HG02943 (cell line): ENCODE measurements around the gene PELO.
"Not testable (repeated sequence)": the region's sequence is repeated elsewhere in the genome, so short reads cannot be mapped to it uniquely, and the experiment has no call there.

Experiments
- ATAC-seq: cut with Tn5 transposase; IDR thresholded peaks from one replicate; pipeline ENCODE4 v1.9.1; 2021; ENCODE audit warnings: mild to moderate bottlenecking, low read depth, moderate library complexity; ENCODE audit not compliant: unreplicated experiment

The PELO gene

DNA sequence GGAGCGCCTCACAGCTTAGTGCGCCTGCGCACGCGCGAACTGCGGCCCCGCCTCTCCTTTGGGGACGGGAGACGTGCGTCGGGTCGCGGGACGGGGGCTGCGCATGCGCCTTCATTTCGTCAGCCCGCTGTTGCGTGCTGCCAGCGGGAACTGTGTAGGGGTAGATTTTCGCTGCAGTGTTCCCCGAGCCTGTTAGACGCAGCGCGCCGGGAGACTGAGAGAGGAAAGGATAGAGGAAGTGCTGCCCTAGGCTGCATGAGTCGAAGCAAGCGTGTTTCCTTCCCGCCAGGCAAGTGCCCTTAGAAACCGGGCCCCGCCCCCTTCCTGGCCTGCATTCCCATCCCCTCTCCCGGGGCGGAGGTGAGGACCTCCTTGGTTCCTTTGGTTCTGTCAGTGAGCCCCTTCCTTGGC lies 12.3 kb downstream of the PELO start:
- peak; percentile 81 for ATAC-seq

DNA sequence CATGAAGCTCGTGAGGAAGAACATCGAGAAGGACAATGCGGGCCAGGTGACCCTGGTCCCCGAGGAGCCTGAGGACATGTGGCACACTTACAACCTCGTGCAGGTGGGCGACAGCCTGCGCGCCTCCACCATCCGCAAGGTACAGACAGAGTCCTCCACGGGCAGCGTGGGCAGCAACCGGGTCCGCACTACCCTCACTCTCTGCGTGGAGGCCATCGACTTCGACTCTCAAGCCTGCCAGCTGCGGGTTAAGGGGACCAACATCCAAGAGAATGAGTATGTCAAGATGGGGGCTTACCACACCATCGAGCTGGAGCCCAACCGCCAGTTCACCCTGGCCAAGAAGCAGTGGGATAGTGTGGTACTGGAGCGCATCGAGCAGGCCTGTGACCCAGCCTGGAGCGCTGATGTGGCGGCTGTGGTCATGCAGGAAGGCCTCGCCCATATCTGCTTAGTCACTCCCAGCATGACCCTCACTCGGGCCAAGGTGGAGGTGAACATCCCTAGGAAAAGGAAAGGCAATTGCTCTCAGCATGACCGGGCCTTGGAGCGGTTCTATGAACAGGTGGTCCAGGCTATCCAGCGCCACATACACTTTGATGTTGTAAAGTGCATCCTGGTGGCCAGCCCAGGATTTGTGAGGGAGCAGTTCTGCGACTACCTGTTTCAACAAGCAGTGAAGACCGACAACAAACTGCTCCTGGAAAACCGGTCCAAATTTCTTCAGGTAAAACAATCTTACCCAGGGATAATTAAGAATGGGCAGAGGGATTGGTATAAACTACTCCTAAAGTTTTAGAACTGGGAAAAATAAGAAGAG lies 12.9 kb downstream of the PELO start:
- peak; percentile 42 for ATAC-seq

GRCh38 chr5:52801329-52801728 lies 13.6 kb downstream of the PELO start:
- ATAC-seq, result no peak

GRCh38 chr5:52802272-52802973 lies 14.7 kb downstream of the PELO start:
- no peak for ATAC-seq

- no peak for ATAC-seq
These were observed 15.2 kb downstream of the PELO start for GRCh38 chr5:52802974-52803336.

GRCh38 chr5:52804387-52804791 lies 16.7 kb downstream of the PELO start:
- ATAC-seq, result no peak

DNA sequence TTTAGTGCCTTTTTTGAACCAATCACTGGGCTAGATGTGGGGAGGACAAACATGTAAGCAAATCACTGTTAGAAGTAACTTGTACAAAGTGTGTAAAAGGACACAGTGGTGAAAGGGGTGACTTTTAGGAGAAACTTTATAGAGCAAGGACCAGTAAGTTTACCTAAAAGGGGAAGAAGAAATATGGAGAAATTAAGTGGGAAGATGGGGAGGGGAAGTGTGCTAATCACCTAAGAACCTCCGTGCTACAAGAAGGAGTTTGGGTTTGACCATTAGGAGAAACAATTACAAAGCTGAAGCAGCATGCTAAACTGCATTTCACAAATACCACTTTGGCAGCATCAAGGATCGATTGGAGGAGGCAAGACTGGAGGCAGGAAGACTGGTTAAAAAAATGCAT lies 17.3 kb downstream of the PELO start:
- ATAC-seq, result no peak

DNA sequence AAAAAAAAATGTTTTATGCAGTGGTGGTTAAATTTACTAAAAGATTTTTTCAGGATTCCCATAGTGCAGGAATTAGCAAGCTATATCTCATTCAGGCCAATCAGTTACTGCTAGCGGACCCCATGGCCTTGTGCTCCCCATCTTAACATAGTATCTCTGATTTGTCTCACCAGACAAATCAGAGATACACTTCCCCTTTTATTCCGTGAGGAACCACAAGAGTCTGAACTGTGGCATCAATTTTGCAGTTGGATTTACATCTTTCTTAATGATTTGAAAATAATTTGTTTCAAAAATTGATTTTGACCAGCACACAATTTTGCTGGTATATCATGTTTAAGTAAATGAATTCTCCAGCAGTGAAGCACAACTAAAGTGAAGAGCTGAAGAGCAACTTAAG lies 17.9 kb downstream of the PELO start:
- no peak for ATAC-seq

GRCh38 chr5:52807037-52807436 lies 19.3 kb downstream of the PELO start:
- ATAC-seq, result no peak

DNA sequence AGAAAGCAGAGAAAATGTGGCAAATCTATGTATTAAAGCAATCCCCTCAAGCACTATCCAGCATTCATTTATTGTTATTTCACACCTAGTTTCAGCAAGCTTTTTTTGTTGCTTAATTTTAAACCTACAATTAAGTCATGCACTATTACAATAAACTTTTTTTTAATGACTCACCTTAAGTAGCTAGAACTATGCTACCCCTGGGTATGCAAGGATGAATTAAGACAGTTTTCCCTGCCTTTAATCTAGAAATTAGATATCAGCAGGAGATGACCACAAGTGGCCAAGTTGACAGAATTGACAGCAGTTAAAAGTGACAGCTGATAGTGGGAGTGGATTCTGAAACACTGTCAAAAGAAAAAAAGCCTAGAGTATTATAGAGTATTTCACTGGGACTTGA lies 20.0 kb downstream of the PELO start:
- ATAC-seq, result no peak

GRCh38 chr5:52808316-52808901 lies 20.7 kb downstream of the PELO start:
- ATAC-seq, result no peak

DNA sequence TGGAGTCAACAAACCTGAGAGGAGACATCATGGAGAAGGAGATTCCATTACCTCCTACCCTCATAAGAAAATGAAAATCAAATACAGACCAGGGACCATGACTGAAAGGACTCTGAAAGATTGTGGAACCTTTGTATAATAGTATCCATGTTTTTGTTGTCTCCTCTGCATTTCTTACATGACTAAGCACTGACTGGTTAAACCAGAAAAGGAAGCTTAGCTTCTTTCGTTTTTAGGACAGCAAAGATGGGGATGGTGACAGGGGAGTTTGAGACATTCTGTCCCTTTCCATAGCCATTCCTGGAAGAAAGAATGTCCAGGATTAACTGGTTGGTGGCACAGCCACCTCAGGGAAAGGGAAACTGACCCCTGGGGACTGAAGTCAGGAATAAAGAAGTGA lies 22.2 kb downstream of the PELO start:
- no peak for ATAC-seq

- ATAC-seq, result no peak
These were observed 22.7 kb downstream of the PELO start for GRCh38 chr5:52810426-52810825.

- ATAC-seq, result no peak
These were observed 23.5 kb downstream of the PELO start for GRCh38 chr5:52811067-52811749.

DNA sequence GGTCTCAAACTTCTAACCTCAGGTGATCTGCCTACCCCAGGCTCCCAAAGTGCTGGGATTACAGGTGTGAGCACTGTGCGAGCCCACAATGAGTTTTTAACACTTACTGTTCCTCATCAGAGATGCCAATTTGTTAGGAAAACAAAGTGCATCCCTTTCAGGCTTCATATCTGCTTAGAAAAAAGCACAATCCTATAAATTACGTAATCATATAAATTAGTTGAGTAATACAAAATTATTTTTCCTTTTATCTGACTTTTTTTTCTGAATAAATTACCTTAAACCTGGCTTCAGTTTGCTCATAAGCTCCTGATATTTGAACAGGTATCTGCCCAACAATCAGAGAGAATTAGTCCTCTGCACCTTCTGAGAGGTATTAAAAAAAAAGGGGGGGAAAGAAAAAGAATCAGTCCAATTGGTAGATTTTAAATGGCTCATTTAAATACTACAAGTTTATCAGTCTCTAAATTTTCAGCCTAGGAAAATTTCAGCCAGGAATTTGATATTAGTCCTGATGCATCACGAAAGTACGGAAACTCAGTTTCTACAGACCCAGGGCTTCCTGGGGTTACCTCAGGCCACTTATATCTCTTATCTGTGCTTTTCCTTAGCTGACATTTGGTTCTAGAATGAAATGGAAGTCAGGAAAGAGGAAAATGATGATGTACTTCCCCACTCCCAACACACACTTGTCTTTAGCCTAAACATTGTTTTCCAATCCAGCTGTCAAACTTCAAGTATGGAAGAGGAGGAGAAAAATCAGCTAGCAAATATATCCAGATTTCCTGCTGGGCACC lies 26.8 kb downstream of the PELO start:
- no peak for ATAC-seq

GRCh38 chr5:52817818-52818217 lies 30.1 kb downstream of the PELO start:
- ATAC-seq, result no peak

- ATAC-seq, result no peak
These were observed 30.6 kb downstream of the PELO start for GRCh38 chr5:52818360-52818759.

DNA sequence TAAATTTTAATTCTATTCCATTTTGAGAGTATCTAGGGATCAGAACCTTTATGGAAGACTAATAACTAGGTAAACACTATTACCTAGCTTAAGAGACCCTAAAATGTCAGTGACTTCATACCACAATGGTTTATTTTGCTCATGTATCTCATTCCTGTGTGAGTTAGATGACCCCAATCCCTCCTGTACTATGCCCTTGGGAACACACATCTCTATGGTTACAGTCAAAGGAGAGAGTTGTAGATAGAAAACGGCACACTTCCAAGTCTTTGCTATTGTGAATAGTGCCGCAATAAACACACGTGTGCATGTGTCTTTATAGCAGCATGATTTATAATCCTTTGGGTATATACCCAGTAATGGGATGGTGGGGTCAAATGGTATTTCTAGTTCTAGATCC lies 31.1 kb downstream of the PELO start:
- not testable (repeated sequence) for ATAC-seq

GRCh38 chr5:52821901-52822300 lies 34.2 kb downstream of the PELO start:
- ATAC-seq, result no peak

DNA sequence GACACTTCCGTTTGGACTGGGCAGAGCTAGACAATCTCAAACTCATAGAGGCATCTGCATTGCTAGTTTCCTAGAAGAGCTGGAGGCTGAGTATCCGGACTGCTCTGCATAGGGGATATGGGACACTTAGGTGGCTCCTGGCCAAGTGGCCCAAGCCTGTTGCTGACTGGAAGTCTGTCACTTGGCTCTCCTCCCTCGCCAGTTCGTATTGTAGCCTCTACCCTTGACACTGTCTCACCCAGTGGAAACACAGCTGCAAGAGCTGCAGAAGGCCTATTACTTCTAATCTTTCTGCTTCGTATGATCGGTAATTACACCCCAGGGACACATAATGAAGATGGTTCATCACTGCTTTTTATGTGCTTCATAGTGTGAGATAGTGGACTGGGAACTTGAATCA lies 34.7 kb downstream of the PELO start:
- no peak for ATAC-seq
